HL-60 (cell line): ENCODE measurements around the gene USH2A.

Source experiments
- DNase-seq, 2 experiments: peaks; one replicate each; pipeline ENCODE4 v3.0.0-alpha.2; 2010 to 2020; ENCODE audit warnings: low read depth in 1 of 2, low spot score in 1 of 2
- H3K27ac ChIP-seq: fragments of 250-450 bp; sonication (Bioruptor Pico); replicated peaks from 2 replicates; pipeline ENCODE4 v1.5.1; 2020; ENCODE audit warnings: mild to moderate bottlenecking, moderate library complexity
- H3K27me3 ChIP-seq: fragments of 250-450 bp; sonication (Bioruptor Pico); 2 replicates; pipeline ENCODE4 v1.5.1; 2021; ENCODE audit warnings: mild to moderate bottlenecking, moderate library complexity; ENCODE audit not compliant: insufficient read depth, poor library complexity, severe bottlenecking
- H3K4me3 ChIP-seq: replicated peaks from 2 replicates; pipeline ENCODE4 v1.5.1; 2011; ENCODE audit warnings: mild to moderate bottlenecking, control low read depth, low read length; ENCODE audit not compliant: insufficient read depth
- CTCF ChIP-seq: IDR thresholded peaks from one replicate; pipeline ENCODE4 v1.5.1; 2011; ENCODE audit warnings: low read length, control low read depth, inconsistent platforms; ENCODE audit not compliant: insufficient read depth
- GABPA ChIP-seq: IDR thresholded peaks from 2 replicates; pipeline ENCODE4 v1.6.1; 2012; ENCODE audit warnings: low read depth
- POLR2AphosphoS5 ChIP-seq: IDR thresholded peaks from 2 replicates; pipeline ENCODE4 v1.6.1; 2012; ENCODE audit warnings: low read depth
- REST ChIP-seq: IDR thresholded peaks from 2 replicates; pipeline ENCODE4 v1.6.1; 2012; ENCODE audit warnings: low read depth; ENCODE audit not compliant: insufficient replicate concordance
- SPI1 ChIP-seq: IDR thresholded peaks from 2 replicates; pipeline ENCODE4 v1.6.1; 2012; ENCODE audit warnings: low read depth, mild to moderate bottlenecking, borderline replicate concordance

The USH2A gene

GRCh38 chr1:216024546-216024945, 398.7 kb downstream of the USH2A start:
- H3K27me3 ChIP-seq, result no peaks in the 10 kb centered on the region
- DNase-seq, result no peak
- TF ChIP-seq REST, result no peak
- no peak for TF ChIP-seq SPI1
- TF ChIP-seq GABPA, result no peak
- no peak for TF ChIP-seq CTCF
- no peak for TF ChIP-seq POLR2AphosphoS5
- no peak overlapping the region for H3K4me3 ChIP-seq
- H3K27ac ChIP-seq, result no peak overlapping the region

- no peaks in the 10 kb centered on the region for H3K27me3 ChIP-seq
- no peak for TF ChIP-seq REST
- no peak for TF ChIP-seq GABPA
- TF ChIP-seq POLR2AphosphoS5, result no peak
Observed at GRCh38 chr1:216020743-216021345, 402.4 kb downstream of the USH2A start.

GRCh38 chr1:216015116-216015515, 408.1 kb downstream of the USH2A start:
- no peak overlapping the region for H3K27ac ChIP-seq
- no peaks in the 10 kb centered on the region for H3K27me3 ChIP-seq
- no peak for TF ChIP-seq CTCF
- no peak for TF ChIP-seq POLR2AphosphoS5
- TF ChIP-seq GABPA, result no peak
- TF ChIP-seq REST, result no peak
- no peak for DNase-seq
- H3K4me3 ChIP-seq, result no peak overlapping the region

More at GRCh38 chr1:216020743-216021345, 402.4 kb downstream of the USH2A start:
- Histone ChIP-seq H3K4me3 (no peak overlapping the region), H3K27ac (no peak overlapping the region)
- DNase-seq, result no peak

- Histone ChIP-seq H3K4me3 (no peak overlapping the region), H3K27ac (no peak overlapping the region), H3K27me3 (no peaks in the 10 kb centered on the region)
- no peak for DNase-seq
- TF ChIP-seq CTCF, result no peak
- TF ChIP-seq SPI1, result no peak
- TF ChIP-seq GABPA, result no peak
- TF ChIP-seq REST, result no peak
- no peak for TF ChIP-seq POLR2AphosphoS5
Observed at GRCh38 chr1:216014086-216014485, 409.2 kb downstream of the USH2A start.
